KMS-11 (cell line): ENCODE measurements around the gene UNC13A.

ENCODE experiments used
- H2AFZ ChIP-seq: fragments of 200-600 bp; sonication (generic); 2 replicates; pipeline ENCODE4 v1.6.1; 2016; ENCODE audit warnings: antibody characterized with exemption, mixed run types, low read depth
- H3K27ac ChIP-seq: fragments of 200-600 bp; sonication (generic); 2 replicates; pipeline ENCODE4 v1.6.1; 2016; ENCODE audit warnings: mild to moderate bottlenecking, mixed run types
- H3K27me3 ChIP-seq: fragments of 200-600 bp; sonication (generic); 2 replicates; pipeline ENCODE4 v1.6.1; 2017; ENCODE audit warnings: mild to moderate bottlenecking, low read depth, mixed run types, moderate library complexity; ENCODE audit not compliant: insufficient read depth
- H3K36me3 ChIP-seq: fragments of 200-600 bp; sonication (generic); 2 replicates; pipeline ENCODE4 v1.6.1; 2017; ENCODE audit warnings: mild to moderate bottlenecking, mixed run types; ENCODE audit not compliant: insufficient read depth
- H3K4me1 ChIP-seq: fragments of 200-600 bp; sonication (generic); 2 replicates; pipeline ENCODE4 v1.6.1; 2016; ENCODE audit warnings: mild to moderate bottlenecking, low read depth, mixed run types; ENCODE audit not compliant: poor library complexity, severe bottlenecking
- H3K4me2 ChIP-seq: fragments of 200-600 bp; sonication (generic); 2 replicates; pipeline ENCODE4 v1.7.0; 2016; ENCODE audit warnings: mild to moderate bottlenecking, mixed run types
- H3K4me3 ChIP-seq: fragments of 200-600 bp; sonication (generic); IDR thresholded peaks from 2 replicates; pipeline ENCODE4 v1.6.1; 2017; ENCODE audit warnings: low read depth, low read length, mixed read lengths; ENCODE audit not compliant: insufficient read depth
- H3K79me2 ChIP-seq: fragments of 200-600 bp; sonication (generic); 2 replicates; pipeline ENCODE4 v1.6.1; 2016; ENCODE audit warnings: low read depth, mixed run types; ENCODE audit not compliant: insufficient read depth
- H3K9ac ChIP-seq: fragments of 200-600 bp; sonication (generic); 2 replicates; pipeline ENCODE4 v1.6.1; 2016; ENCODE audit warnings: mild to moderate bottlenecking, mixed run types
- H4K20me1 ChIP-seq: fragments of 200-600 bp; sonication (generic); 2 replicates; pipeline ENCODE4 v1.6.1; 2016; ENCODE audit warnings: mild to moderate bottlenecking, mixed run types; ENCODE audit not compliant: insufficient read depth
- TF ChIP-seq, protein P1 (sequence below): fragments of 200-600 bp; sonication (generic); conservative IDR thresholded peaks from 2 replicates; pipeline ENCODE4 v1.6.1; 2017; ENCODE audit warnings: low read depth, mild to moderate bottlenecking, antibody characterized with exemption, low read length, moderate library complexity, mixed read lengths

The UNC13A gene

DNA sequence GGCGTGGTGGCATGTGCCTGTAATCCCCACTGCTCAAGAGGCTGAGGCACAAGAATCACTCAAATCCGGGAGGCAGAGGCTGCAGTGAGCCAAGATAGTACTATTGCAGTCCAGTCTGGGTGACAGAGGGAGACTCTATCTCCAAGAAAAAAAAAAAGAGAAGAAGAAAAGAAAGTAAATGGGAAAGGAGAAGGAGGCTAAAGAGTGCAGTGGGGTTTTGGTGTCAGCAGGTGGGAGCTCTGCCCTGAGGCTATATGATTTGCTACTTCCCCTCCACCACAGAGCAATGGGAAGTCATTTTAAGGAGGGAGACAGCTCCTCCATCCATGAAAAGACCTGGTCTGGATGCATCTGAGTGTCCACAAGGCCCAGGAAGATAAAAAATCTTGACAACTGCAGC, 23.1 kb downstream of the UNC13A start:
- H3K4me2 ChIP-seq: no peak overlapping the region
- H3K79me2 ChIP-seq: no peaks in the 10 kb centered on the region
- H3K4me3 ChIP-seq: no peak overlapping the region
- no peaks in the 10 kb centered on the region for H4K20me1 ChIP-seq
- no peaks in the 10 kb centered on the region for H3K36me3 ChIP-seq
- H3K9ac ChIP-seq: no peak overlapping the region
- H3K27ac ChIP-seq: no peak overlapping the region
- peaks cover 74% of the 10 kb centered on the region; the same call in 1 of the 2 replicates for H3K27me3 ChIP-seq
- no peaks in the 10 kb centered on the region for H3K4me1 ChIP-seq
- no peak overlapping the region for H2AFZ ChIP-seq
- TF ChIP-seq, protein P1, sequence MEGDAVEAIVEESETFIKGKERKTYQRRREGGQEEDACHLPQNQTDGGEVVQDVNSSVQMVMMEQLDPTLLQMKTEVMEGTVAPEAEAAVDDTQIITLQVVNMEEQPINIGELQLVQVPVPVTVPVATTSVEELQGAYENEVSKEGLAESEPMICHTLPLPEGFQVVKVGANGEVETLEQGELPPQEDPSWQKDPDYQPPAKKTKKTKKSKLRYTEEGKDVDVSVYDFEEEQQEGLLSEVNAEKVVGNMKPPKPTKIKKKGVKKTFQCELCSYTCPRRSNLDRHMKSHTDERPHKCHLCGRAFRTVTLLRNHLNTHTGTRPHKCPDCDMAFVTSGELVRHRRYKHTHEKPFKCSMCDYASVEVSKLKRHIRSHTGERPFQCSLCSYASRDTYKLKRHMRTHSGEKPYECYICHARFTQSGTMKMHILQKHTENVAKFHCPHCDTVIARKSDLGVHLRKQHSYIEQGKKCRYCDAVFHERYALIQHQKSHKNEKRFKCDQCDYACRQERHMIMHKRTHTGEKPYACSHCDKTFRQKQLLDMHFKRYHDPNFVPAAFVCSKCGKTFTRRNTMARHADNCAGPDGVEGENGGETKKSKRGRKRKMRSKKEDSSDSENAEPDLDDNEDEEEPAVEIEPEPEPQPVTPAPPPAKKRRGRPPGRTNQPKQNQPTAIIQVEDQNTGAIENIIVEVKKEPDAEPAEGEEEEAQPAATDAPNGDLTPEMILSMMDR: no peak

DNA sequence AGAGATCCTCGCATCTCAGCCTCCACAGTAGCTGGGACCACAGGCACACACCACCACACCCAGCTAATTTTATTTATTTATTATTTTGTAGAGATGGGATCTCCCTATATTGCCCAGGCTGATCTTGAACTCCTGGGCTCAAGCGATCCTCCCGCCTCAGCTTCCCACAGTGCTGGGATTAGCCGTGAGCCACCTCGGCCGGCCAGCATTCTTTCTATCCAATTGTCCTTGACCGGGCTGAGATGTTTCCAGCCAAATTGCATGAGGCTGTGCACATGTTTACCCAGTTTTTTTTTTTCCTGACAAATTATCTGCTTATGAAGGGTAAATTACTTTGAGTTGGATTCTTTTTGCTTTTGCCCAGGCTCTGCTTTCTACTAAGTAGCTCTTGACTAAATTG, 28.2 kb downstream of the UNC13A start:
- TF ChIP-seq, protein P1: no peak
- Histone ChIP-seq H3K4me1 (no peaks in the 10 kb centered on the region), H2AFZ (no peak overlapping the region), H3K36me3 (no peaks in the 10 kb centered on the region), H3K79me2 (no peaks in the 10 kb centered on the region), H3K27ac (no peak overlapping the region), H3K4me3 (no peak overlapping the region), H4K20me1 (no peaks in the 10 kb centered on the region), H3K9ac (no peak overlapping the region), H3K27me3 (peaks cover 64% of the 10 kb centered on the region), H3K4me2 (no peak overlapping the region)

- TF ChIP-seq, protein P1: no peak
- no peak overlapping the region for H3K27ac ChIP-seq
- no peaks in the 10 kb centered on the region for H3K79me2 ChIP-seq
- no peak overlapping the region for H3K4me3 ChIP-seq
- no peak overlapping the region for H3K9ac ChIP-seq
- no peaks in the 10 kb centered on the region for H3K4me1 ChIP-seq
- no peaks in the 10 kb centered on the region for H3K36me3 ChIP-seq
- H4K20me1 ChIP-seq: no peaks in the 10 kb centered on the region
- H3K4me2 ChIP-seq: no peak overlapping the region
- no peak overlapping the region for H2AFZ ChIP-seq
- peaks cover 63% of the 10 kb centered on the region for H3K27me3 ChIP-seq
These were observed 29.5 kb downstream of the UNC13A start for GRCh38 chr19:17658666-17659065.

GRCh38 chr19:17658240-17658639, 29.9 kb downstream of the UNC13A start:
- Histone ChIP-seq H3K9ac (no peak overlapping the region), H3K27me3 (peaks cover 63% of the 10 kb centered on the region)

More at GRCh38 chr19:17658240-17658639, 29.9 kb downstream of the UNC13A start:
- no peaks in the 10 kb centered on the region for H3K79me2 ChIP-seq
- TF ChIP-seq, protein P1: no peak
- H3K36me3 ChIP-seq: no peaks in the 10 kb centered on the region
- H3K27ac ChIP-seq: no peak overlapping the region
- H3K4me3 ChIP-seq: no peak overlapping the region
- H3K4me1 ChIP-seq: no peaks in the 10 kb centered on the region
- H3K4me2 ChIP-seq: no peak overlapping the region
- no peaks in the 10 kb centered on the region for H4K20me1 ChIP-seq
- no peak overlapping the region for H2AFZ ChIP-seq
